ENCODE measurements around the gene TAF6L. TPM values are rescaled to one million over a fixed set of nuclear protein-coding genes. Genes with fewer than 3 reads are reported as not detected.
A peak's percentile ranks its signal among the peaks of the same experiment; 100 is the strongest.
"Not testable (repeated sequence)": the region's sequence is repeated elsewhere in the genome, so short reads cannot be mapped to it uniquely, and the experiment has no call there.

TAF6L gene
- total and polyA plus RNA-seq, 5 experiments from 2014 or later, result 8.7 to 34.9 (median 10.8) TPM

DNA sequence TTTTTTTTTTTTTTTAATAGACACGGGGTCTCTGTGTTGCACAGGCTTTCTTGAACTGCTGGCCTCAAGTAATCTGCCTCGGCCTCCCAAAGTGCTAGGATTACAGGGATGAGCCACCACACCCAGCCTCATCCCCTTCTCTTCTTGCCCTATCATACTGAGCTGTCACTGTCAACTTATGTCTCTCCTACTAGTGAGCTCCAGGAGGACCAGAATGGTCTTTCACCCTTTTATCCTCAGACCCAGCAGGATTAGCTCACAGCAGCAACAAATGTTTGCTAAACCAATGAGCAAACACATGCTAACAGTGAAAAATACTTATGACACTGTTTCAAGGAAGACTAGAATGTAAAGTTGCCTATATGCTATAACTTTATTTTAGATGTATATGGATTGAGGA lies 40.5 kb downstream of the TAF6L start:
- no peak for ATAC-seq
- POLR2A ChIA-PET, result interaction anchor here (0.7 to 1.0 kb wide), 7 partner anchors 14 to 1963 kb away, joined by 3 to 7 read pairs (median 5); no protein-coding TSS in a partner anchor

DNA sequence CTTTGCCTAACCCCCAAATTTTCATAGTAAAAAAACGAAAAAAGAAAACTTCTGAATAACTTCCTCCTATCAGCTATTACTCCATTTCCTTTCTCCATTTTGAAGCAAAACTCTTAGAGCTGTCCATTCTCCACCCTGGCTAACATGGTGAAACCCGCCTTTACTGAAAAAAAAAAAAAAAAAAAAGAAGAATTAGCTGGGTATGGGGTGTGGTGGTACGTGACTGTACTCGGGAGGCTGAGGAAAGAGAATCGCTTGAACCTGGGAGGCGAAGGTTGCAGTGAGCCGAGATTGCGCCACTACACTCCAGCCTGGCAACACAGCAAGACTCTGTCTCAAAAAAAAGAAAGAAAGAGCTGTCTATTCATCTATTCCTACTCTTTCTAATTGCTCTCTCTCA lies 45.4 kb downstream of the TAF6L start:
- no peaks in the 10 kb centered on the region for H3K9me3 Mint-ChIP-seq
- DNase-seq, result no peak
- no peaks in the 10 kb centered on the region for H3K27me3 Mint-ChIP-seq
- POLR2A ChIA-PET, result interaction anchor here (0.7 to 3.0 kb wide), 10 partner anchors 10 to 1083 kb away, joined by 3 to 18 read pairs (median 4); partner anchors contain the start of genes LBHD1, NXF1, STX5 and TEX54
- H3K4me3 Mint-ChIP-seq, result no peak overlapping the region
- no peak for ATAC-seq
- peaks cover 0 to 62% (median 6%) of the 10 kb centered on the region in 3 donors for H3K36me3 Mint-ChIP-seq
- H3K4me1 Mint-ChIP-seq, result peaks cover 0 to 4% (median 0%) of the 10 kb centered on the region in 4 donors
- peak overlapping the region in 3 of 10 donors; percentile 48 to 84 (median 60) for H3K27ac Mint-ChIP-seq

More for the DNA sequence above, 40.5 kb downstream of the TAF6L start:
- Mint-ChIP-seq H3K27me3 (no peaks in the 10 kb centered on the region), H3K27ac (peak overlapping the region in 5 of 10 donors; percentile 29 to 60 (median 37)), H3K4me3 (no peak overlapping the region), H3K36me3 (peaks cover 0 to 22% (median 0%) of the 10 kb centered on the region in 3 donors), H3K9me3 (no peaks in the 10 kb centered on the region), H3K4me1 (peaks cover 0 to 6% (median 1%) of the 10 kb centered on the region in 4 donors)
- DNase-seq, result no peak

DNA sequence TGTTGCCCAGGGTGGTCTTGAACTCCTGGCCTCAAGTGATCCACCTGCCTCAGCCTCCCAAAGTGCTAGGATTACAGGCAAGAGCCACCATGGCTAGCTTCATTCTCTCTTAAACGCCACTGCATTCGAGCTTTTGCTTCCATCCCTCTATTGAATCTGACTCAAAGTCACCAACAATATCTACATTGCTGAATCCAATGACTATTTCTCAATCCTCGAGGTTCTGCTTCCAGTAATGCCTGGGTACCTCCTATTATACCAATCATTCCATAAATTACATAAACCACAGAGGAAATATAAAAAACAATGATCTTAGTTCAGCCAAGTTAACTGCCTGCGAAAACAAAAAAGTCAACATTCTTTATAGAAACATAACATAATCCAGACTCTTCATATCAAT lies 45.9 kb downstream of the TAF6L start:
- DNase-seq, result no peak
- H3K4me1 Mint-ChIP-seq, result peaks cover 0 to 4% (median 0%) of the 10 kb centered on the region in 4 donors

DNA sequence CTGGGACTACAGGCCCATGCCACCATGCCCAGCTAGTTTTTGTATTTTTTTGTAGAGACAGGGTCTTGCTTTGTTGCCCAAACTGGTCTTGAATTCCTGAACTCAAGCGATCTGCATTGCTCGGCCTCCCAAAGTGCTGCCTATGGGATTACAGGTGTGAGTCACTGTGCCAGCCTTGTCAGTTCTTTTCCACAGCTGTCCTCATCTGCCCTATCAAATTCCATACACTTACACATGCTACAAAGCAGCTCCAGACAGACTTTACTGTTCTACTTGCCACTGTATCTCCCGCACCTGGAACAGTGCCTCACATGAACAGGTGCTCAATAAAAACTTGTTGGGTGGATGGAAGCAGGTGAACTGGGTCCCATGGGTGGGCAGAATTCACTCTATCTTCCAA lies 52.5 kb downstream of the TAF6L start:
- POLR2A ChIA-PET, result interaction anchor here (0.7 to 2.6 kb wide), 5 partner anchors 8 to 57 kb away, joined by 3 to 14 read pairs (median 3); partner anchors contain the start of genes NXF1, SLC3A2 and WDR74
- no peak for ATAC-seq
- H3K27me3 Mint-ChIP-seq, result no peaks in the 10 kb centered on the region
- H3K27ac Mint-ChIP-seq, result peak overlapping the region in 4 of 10 donors; percentile 32 to 71 (median 62)
- DNase-seq, result no peak
- H3K4me3 Mint-ChIP-seq, result no peak overlapping the region
- no peaks in the 10 kb centered on the region for H3K9me3 Mint-ChIP-seq
- peaks cover 0 to 83% (median 28%) of the 10 kb centered on the region in 3 donors for H3K36me3 Mint-ChIP-seq
- peaks cover 3 to 35% (median 9%) of the 10 kb centered on the region in 4 donors for H3K4me1 Mint-ChIP-seq

More for the DNA sequence above, 45.9 kb downstream of the TAF6L start:
- Mint-ChIP-seq H3K36me3 (peaks cover 0 to 64% (median 6%) of the 10 kb centered on the region in 3 donors), H3K4me3 (no peak overlapping the region), H3K9me3 (no peaks in the 10 kb centered on the region), H3K27ac (peak overlapping the region in 2 of 10 donors; percentile 30 to 60), H3K27me3 (no peaks in the 10 kb centered on the region)
- POLR2A ChIA-PET, result interaction anchor here (0.7 to 3.0 kb wide), 6 partner anchors 10 to 145 kb away, joined by 3 to 18 read pairs (median 4); partner anchors contain the start of genes LBHD1, NXF1, TMEM179B and UQCC3
- no peak for ATAC-seq

DNA sequence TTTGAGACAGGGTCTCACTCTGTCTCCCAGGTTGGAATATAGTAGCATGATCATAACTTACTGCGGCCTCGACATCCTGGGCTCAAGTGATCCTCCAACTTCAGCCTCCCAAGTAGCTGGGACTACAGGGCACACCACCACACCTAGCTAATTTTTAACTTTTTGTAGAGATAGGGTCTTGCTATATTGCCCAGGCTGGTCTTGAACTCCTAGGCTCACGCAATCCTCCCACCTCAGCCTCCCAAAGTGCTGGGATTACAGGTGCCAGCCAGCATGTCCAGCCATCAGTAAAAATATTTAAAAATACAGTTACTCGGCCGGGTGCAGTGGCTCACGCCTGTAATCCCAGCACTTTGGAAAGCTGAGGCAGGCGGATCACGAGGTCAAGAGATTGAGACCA lies 56.9 kb downstream of the TAF6L start:
- peaks cover 16 to 64% (median 32%) of the 10 kb centered on the region in 4 donors for H3K4me1 Mint-ChIP-seq
- POLR2A ChIA-PET, result interaction anchor here (0.9 to 2.0 kb wide), 7 partner anchors 10 to 236 kb away, joined by 3 to 17 read pairs (median 5); partner anchors contain the start of genes HNRNPUL2, TMEM179B, TTC9C and TUT1
- H3K36me3 Mint-ChIP-seq, result peaks cover 0 to 56% (median 19%) of the 10 kb centered on the region in 3 donors
- DNase-seq, H3K27me3 Mint-ChIP-seq, H3K9me3 Mint-ChIP-seq, H3K4me3 Mint-ChIP-seq, ATAC-seq, H3K27ac Mint-ChIP-seq: not testable (repeated sequence)

DNA sequence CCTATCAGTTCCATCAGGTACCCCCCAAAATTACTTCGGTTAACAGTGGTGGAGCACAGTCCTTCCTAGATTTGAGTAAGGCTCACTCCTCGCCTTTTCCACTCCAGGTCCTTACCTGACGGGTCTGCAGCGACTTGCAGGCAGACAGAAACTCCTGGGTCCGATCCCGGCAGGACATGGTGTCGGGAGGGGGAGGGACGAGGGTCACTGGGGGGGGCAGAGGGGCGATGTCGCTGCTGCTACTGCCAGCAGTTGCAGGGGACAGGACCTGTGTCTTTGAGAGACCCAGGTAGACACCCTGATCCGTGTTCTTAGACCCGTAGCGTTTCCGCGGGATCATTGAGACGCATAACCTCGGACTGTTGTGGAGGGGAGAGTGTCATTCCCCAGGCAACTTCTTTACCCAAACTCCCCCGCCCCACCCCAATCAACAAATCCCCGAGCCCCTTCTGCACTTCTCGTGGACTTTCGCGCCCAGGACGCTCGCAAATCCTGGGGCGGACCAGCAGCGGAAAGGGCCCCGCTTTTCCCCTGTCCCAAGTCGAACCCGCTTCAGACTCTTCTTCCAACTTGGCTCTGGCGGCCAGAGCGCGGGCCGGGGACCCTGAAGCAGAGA lies 59.8 kb downstream of the TAF6L start:
- Mint-ChIP-seq H3K9me3 (no peaks in the 10 kb centered on the region), H3K36me3 (peaks cover 0 to 49% (median 9%) of the 10 kb centered on the region in 3 donors), H3K27ac (peak overlapping the region; percentile 91 to 100 (median 100)), H3K27me3 (no peaks in the 10 kb centered on the region), H3K4me1 (peaks cover 23 to 51% (median 45%) of the 10 kb centered on the region in 4 donors), H3K4me3 (peak overlapping the region; percentile 93 to 99 (median 98))
- DNase-seq (peak in 1 of 10 donors; percentile 15), ATAC-seq (peak in 1 of 2 donors; percentile 3)
- POLR2A ChIA-PET, result interaction anchor here (0.6 to 5.2 kb wide), 20 partner anchors 9 to 429 kb away, joined by 3 to 138 read pairs (median 13); partner anchors contain the start of genes HNRNPUL2, INTS5, NXF1 and SLC3A2

DNA sequence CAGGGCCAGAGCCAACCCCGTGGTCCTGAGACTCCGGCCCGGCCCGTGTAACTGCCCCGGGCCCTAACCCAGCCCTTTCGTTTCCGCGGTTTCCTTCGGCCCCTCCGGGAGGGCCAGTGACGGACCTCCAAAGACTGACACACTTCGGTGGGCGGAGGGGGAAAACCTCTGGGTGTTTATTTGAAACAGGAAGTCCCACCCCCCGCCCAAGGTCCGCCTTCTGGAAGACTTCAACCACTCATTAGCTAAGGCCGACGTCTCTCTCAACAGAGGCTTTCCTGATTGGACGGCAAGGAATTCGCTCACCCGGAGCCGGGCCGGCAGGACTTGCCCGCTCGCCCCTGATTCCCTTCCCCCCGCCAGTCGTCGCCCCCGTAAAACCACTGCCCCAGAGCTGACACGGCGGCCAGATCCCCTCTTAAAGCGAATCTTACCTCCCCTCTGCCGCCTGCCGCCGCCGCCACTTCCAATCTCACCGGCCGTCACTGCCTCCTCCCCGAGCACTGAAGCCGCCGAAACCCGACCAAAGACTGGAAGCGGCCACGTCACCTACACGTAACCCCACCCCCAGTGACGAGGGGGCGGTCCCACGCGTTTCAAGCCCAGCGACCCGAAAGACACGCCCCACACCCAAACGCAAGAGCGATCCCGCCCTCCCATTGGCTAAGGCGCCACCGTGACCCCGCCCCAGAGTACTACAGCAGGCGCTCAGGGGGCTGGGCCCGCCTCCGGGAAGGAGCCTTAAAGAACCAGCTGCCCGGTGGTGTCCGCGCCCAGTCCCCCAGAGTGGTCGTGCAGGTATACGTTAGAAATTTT lies 60.5 kb downstream of the TAF6L start, which contains the start of gene STX5:
Gene STX5, minus strand, starts transcription at position 532 of the 816 bp plus-strand sequence. CDS start 808 bp downstream, outside the sequence.
- Mint-ChIP-seq H3K36me3 (peaks cover 0 to 51% (median 9%) of the 10 kb centered on the region in 3 donors), H3K4me1 (peaks cover 25 to 56% (median 48%) of the 10 kb centered on the region in 4 donors), H3K4me3 (peak within 1 kb of the TSS; percentile 93 to 99 (median 98)), H3K27me3 (no peaks in the 10 kb centered on the region), H3K9me3 (no peaks in the 10 kb centered on the region), H3K27ac (peak within 1 kb of the TSS; percentile 91 to 100 (median 100))
- DNase-seq (peak; percentile 99 to 100 (median 100)), ATAC-seq (peak; percentile 89 to 90)
- POLR2A ChIA-PET, result interaction anchor here (0.6 to 5.2 kb wide), 34 partner anchors 9 to 1439 kb away, joined by 3 to 138 read pairs (median 4); partner anchors contain the start of genes BSCL2, GNG3, HNRNPUL2 and LBHD1

DNA sequence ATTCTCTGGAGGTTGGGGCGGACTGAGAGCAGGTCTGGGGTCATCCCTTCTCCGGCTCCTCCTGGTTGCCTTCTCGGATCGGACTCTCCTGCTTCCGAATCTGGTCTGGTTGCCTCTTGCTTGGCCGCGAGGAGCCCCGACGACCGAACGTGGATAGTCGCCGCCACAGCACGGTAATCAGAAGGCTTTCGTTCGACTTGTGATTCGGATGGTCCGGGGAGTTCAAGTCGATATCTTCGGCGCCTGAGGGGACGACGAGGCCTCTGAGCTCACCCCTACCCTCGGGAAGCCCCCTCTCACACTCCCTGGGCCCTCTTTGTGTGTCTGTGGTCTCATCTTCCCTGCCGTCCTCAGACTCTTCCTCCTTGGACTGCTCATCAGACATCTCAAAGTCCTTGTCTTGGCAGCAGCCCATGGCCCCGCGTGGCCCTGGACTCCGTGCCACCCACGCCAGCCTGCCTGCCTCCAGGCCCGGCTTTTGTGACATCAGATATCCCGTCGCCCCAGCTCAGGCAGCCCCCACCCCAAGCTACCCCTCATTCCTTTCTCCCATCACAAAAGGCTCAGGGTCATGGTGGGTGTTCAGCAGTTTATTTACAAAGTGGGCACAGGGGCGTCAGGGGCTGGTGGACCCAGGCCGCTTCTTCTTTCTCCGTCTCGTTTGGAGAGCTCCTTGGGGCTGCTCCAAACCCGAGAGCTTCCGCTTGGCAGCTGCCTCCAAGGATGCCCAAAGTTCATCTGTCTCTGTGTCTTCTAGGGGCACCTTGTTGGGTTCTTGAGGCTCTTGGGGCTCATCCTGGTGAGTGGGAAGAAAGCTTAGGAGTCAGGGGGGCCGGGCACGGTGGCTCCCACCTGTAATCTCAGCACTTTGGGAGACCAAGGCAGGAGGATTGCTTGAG lies 61.4 kb downstream of the TAF6L start, which contains the start of gene TEX54:
Gene TEX54, minus strand, starts transcription at position 506 of the 899 bp plus-strand sequence.
- DNase-seq, result no peak
- POLR2A ChIA-PET, result interaction anchor here (0.6 to 5.2 kb wide), 26 partner anchors 8 to 1440 kb away, joined by 3 to 138 read pairs (median 7); partner anchors contain the start of genes BSCL2, GNG3, HNRNPUL2 and LBHD1
- Mint-ChIP-seq H3K27ac (peak within 1 kb of the TSS; percentile 91 to 100 (median 100)), H3K36me3 (peaks cover 0 to 49% (median 5%) of the 10 kb centered on the region in 3 donors), H3K27me3 (no peaks in the 10 kb centered on the region), H3K4me1 (peaks cover 26 to 53% (median 49%) of the 10 kb centered on the region in 4 donors), H3K4me3 (peak within 1 kb of the TSS; percentile 93 to 99 (median 98)), H3K9me3 (no peaks in the 10 kb centered on the region)
- peak; percentile 2 to 12 for ATAC-seq

DNA sequence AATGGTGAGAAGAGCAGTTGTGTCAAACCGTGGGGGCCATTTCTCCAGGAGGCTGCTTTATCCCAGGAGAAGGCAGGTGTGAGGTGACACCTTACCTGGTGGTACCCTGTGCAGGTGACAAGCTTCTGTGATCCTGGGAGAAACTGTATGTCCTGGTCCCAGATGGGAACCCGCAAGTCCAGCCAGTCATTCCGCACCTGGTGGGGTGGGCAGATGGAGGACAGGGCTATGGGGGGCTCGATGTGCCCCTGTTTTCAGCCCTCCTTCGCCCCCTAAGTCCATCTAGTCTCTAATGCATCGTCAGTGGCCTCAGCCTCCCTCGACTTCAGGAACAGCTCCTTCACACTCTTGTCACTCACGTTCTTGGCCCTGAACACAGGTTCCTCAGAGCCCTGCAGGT lies 64.1 kb downstream of the TAF6L start:
- Mint-ChIP-seq H3K36me3 (peaks cover 0 to 45% (median 8%) of the 10 kb centered on the region in 3 donors), H3K4me3 (peak overlapping the region in 1 of 10 donors; percentile 34), H3K27ac (peak overlapping the region in 5 of 10 donors; percentile 15 to 80 (median 53)), H3K9me3 (no peaks in the 10 kb centered on the region), H3K4me1 (peaks cover 32 to 63% (median 49%) of the 10 kb centered on the region in 4 donors), H3K27me3 (no peaks in the 10 kb centered on the region)
- DNase-seq (no peak), ATAC-seq (no peak)
- POLR2A ChIA-PET, result interaction anchor here (0.6 to 5.2 kb wide), 4 partner anchors 20 to 198 kb away, joined by 3 to 65 read pairs (median 3); partner anchors contain the start of gene TAF6L

Measured in naive thymus-derived CD8-positive, alpha-beta T cell (primary cell).